B cell (primary cell): Measurements from ENCODE around the gene APLP2. TPM values are rescaled to one million over a fixed set of nuclear protein-coding genes. Genes with fewer than 3 reads are reported as not detected.

ENCODE experiments used
- ATAC-seq: fragments of 200-7000 bp; cut with Tn5 transposase; one replicate; pipeline ENCODE4 v1.10.0; 2021; ENCODE audit warnings: low read depth, mild to moderate bottlenecking, moderate number of reproducible peaks, moderate library complexity
- CTCF ChIA-PET: fragments of 350-600 bp; sonication (Branson Sonifier 250); formaldehyde crosslinking; loops from one replicate; lab custom pipeline; 2021; ENCODE audit warnings: antibody characterized with exemption, inconsistent platforms; lab: Charles Lee
- POLR2A ChIA-PET: fragments of 350-600 bp; sonication (Branson Sonifier 250); formaldehyde crosslinking; loops from one replicate; lab custom pipeline; 2021; ENCODE audit warnings: antibody characterized with exemption; lab: Charles Lee
- DNase-seq: peaks from one replicate; pipeline ENCODE4 v3.0.0; 2013
- H2AFZ ChIP-seq: 2 replicates; pipeline ENCODE4 v1.6.1; 2012; ENCODE audit warnings: mild to moderate bottlenecking, low read depth, low read length; ENCODE audit not compliant: insufficient read depth, poor library complexity, severe bottlenecking
- H3K27ac ChIP-seq, 2 donors: 1 replicate in 1 of 2; 2 replicates in 1 of 2; pipeline ENCODE4 v1.5.1; 2012 to 2013; ENCODE audit warnings: low read length in 2 of 2, mild to moderate bottlenecking in 2 of 2, moderate library complexity in 1 of 2
- H3K27me3 ChIP-seq, 4 experiments: fragments of 200-600 bp in 1 of 4; sonication (generic) in 1 of 4; replicated peaks in 1 of 4; 1 replicate in 2 of 4; 2 replicates in 2 of 4; pipeline versions ENCODE4 v1.6.1 to v1.7.0; 2013 to 2016; ENCODE audit warnings: low read length in 3 of 4, mild to moderate bottlenecking in 2 of 4, mixed read lengths in 1 of 4, moderate library complexity in 1 of 4; ENCODE audit not compliant: insufficient read depth in 4 of 4, control insufficient read depth in 3 of 4; ENCODE audit errors: control extremely low read depth in 1 of 4
- H3K36me3 ChIP-seq, 2 experiments: replicated peaks in 1 of 2; 1 replicate in 1 of 2; 2 replicates in 1 of 2; pipeline versions ENCODE4 v1.6.1 to v1.7.1; 2013; ENCODE audit warnings: low read length in 1 of 2; ENCODE audit not compliant: insufficient read depth in 2 of 2, control insufficient read depth in 1 of 2; ENCODE audit errors: control extremely low read depth in 1 of 2, extremely low read depth in 1 of 2
- H3K4me1 ChIP-seq, 2 donors: fragments of 200-600 bp in 1 of 2; sonication (generic) in 1 of 2; 1 replicate in 1 of 2; 2 replicates in 1 of 2; pipeline versions ENCODE4 v1.5.1 to v1.6.1; 2013 to 2017; ENCODE audit warnings: low read length in 2 of 2; ENCODE audit not compliant: control insufficient read depth in 2 of 2, insufficient read depth in 2 of 2
- H3K4me2 ChIP-seq: replicated peaks from 2 replicates; pipeline ENCODE3; 2012; ENCODE audit warnings: mild to moderate bottlenecking, low read depth, low read length; ENCODE audit not compliant: poor library complexity, severe bottlenecking
- H3K4me3 ChIP-seq, 5 experiments: fragments of 200-600 bp in 1 of 5; sonication (generic) in 1 of 5; 1 replicate in 3 of 5; 2 replicates in 2 of 5; pipeline versions ENCODE4 v1.5.1 to v1.7.0; 2011 to 2016; ENCODE audit warnings: low read length in 4 of 5, mild to moderate bottlenecking in 4 of 5, low read depth in 2 of 5, control low read depth in 1 of 5, moderate library complexity in 1 of 5; ENCODE audit not compliant: insufficient read depth in 1 of 5; ENCODE audit errors: control extremely low read depth in 1 of 5, extremely low read depth in 1 of 5
- H3K79me2 ChIP-seq: fragments of 200-600 bp; sonication (generic); one replicate; pipeline ENCODE4 v1.6.0; 2016; ENCODE audit warnings: low read length; ENCODE audit not compliant: control insufficient read depth, insufficient read depth
- H3K9ac ChIP-seq: fragments of 200-600 bp; sonication (generic); 2 replicates; pipeline ENCODE4 v1.6.1; 2017; ENCODE audit warnings: mild to moderate bottlenecking, low read length, moderate library complexity
- H3K9me3 ChIP-seq, 3 donors: one replicate each; pipeline versions ENCODE4 v1.6.1 to v1.7.1; 2013; ENCODE audit warnings: low read length in 2 of 3; ENCODE audit not compliant: control insufficient read depth in 2 of 3, insufficient read depth in 1 of 3; ENCODE audit errors: control extremely low read depth in 1 of 3
- H4K20me1 ChIP-seq: 2 replicates; pipeline ENCODE4 v1.6.0; 2012; ENCODE audit warnings: mild to moderate bottlenecking, low read length; ENCODE audit not compliant: insufficient read depth, control insufficient read depth, poor library complexity, severe bottlenecking
- H3K27ac Mint-ChIP-seq: one replicate; pipeline ENCODE4 v1.8.0; 2021; ENCODE audit warnings: mixed read lengths
- H3K27me3 Mint-ChIP-seq: one replicate; pipeline ENCODE4 v1.8.0; 2021; ENCODE audit warnings: mixed read lengths
- H3K4me1 Mint-ChIP-seq: one replicate; pipeline ENCODE4 v1.8.0; 2021; ENCODE audit warnings: mixed read lengths
- H3K4me3 Mint-ChIP-seq: one replicate; pipeline ENCODE4 v1.8.0; 2021; ENCODE audit warnings: mixed read lengths
- H3K9me3 Mint-ChIP-seq: one replicate; pipeline ENCODE4 v1.8.0; 2022; ENCODE audit warnings: mixed read lengths; ENCODE audit not compliant: insufficient read depth
- EZH2 ChIP-seq: IDR thresholded peaks from 2 replicates; pipeline ENCODE4 v1.6.1; 2012; ENCODE audit warnings: borderline replicate concordance, low read depth, mild to moderate bottlenecking, moderate library complexity, low read length; ENCODE audit not compliant: insufficient read depth, poor library complexity, severe bottlenecking
- WGBS: methylation state at CpG from one replicate; pipeline ENCODE4 v1.1.5; 2013; ENCODE audit warnings: missing lambda C conversion rate; ENCODE audit not compliant: insufficient coverage; 5-methylcytosine and 5-hydroxymethylcytosine counted together
- intact Hi-C: fragments of 100-400 bp; cut with micrococcal nuclease; formaldehyde crosslinking; loops from one replicate; pipeline ENCODE4 v1.10.0; 2022
- polyA plus RNA-seq: library from polyadenylated mRNA; depleted of rRNA; stranded (reverse); fragments of >200 nt; gene quantifications from 2 replicates; pipeline ENCODE4 v1.2.3, GENCODE V29; 2012
- total RNA-seq, 2 donors: library from RNA; stranded (reverse); fragments of 120-200 nt in 1 of 2; gene quantifications; 1 replicate in 1 of 2; 2 replicates in 1 of 2; pipeline versions ENCODE4 v1.2.3 to v1.2.4, GENCODE V29; 2013 to 2022
- TF ChIP-seq, protein P1 (sequence below): fragments of 200-600 bp; IDR thresholded peaks from one replicate; pipeline ENCODE4 v1.8.0; 2022; ENCODE audit warnings: antibody characterized with exemption, mild to moderate bottlenecking

The APLP2 gene
- total and polyA plus RNA-seq, 2 donors (not counting 1 experiment from before 2014, with no cell fraction given) = 84.2 to 102 TPM

- no peak for ATAC-seq
- H3K4me1 ChIP-seq = no peaks in the 10 kb centered on the region
- H3K27me3 ChIP-seq = peaks cover 0 to 22% (median 9%) of the 10 kb centered on the region in 4 experiments
- peaks cover 0 to 4% (median 2%) of the 10 kb centered on the region in 3 donors for H3K9me3 ChIP-seq
- TF ChIP-seq EZH2 = no peak
- TF ChIP-seq, protein P1, sequence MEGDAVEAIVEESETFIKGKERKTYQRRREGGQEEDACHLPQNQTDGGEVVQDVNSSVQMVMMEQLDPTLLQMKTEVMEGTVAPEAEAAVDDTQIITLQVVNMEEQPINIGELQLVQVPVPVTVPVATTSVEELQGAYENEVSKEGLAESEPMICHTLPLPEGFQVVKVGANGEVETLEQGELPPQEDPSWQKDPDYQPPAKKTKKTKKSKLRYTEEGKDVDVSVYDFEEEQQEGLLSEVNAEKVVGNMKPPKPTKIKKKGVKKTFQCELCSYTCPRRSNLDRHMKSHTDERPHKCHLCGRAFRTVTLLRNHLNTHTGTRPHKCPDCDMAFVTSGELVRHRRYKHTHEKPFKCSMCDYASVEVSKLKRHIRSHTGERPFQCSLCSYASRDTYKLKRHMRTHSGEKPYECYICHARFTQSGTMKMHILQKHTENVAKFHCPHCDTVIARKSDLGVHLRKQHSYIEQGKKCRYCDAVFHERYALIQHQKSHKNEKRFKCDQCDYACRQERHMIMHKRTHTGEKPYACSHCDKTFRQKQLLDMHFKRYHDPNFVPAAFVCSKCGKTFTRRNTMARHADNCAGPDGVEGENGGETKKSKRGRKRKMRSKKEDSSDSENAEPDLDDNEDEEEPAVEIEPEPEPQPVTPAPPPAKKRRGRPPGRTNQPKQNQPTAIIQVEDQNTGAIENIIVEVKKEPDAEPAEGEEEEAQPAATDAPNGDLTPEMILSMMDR = no peak
- no peak for DNase-seq
- intact Hi-C loops = no loop called here
- CTCF ChIA-PET = no interaction called here
- no peak overlapping the region for H3K4me2 ChIP-seq
- H2AFZ ChIP-seq = no peak overlapping the region
- Mint-ChIP-seq H3K4me1 (no peaks in the 10 kb centered on the region), H3K27me3 (peaks cover 22% of the 10 kb centered on the region), H3K4me3 (no peak overlapping the region), H3K9me3 (no peaks in the 10 kb centered on the region), H3K27ac (no peak overlapping the region)
- H3K79me2 ChIP-seq = no peaks in the 10 kb centered on the region
- H3K36me3 ChIP-seq = no peaks in the 10 kb centered on the region
- H3K27ac ChIP-seq = no peak overlapping the region
- H4K20me1 ChIP-seq = no peaks in the 10 kb centered on the region
- H3K9ac ChIP-seq = no peak overlapping the region
- POLR2A ChIA-PET = no interaction called here
- no CpG with 5 or more reads among the region's 3 CpGs for WGBS
- no peak overlapping the region for H3K4me3 ChIP-seq
Observed at GRCh38 chr11:130052567-130052966, 17.1 kb upstream of the APLP2 start.

GRCh38 chr11:130054966-130055365 is 14.7 kb upstream of the APLP2 start:
- WGBS = 100% methylated on average over 1 of the region's 2 CpGs
- H3K79me2 ChIP-seq = no peaks in the 10 kb centered on the region
- Mint-ChIP-seq H3K4me1 (no peaks in the 10 kb centered on the region), H3K4me3 (no peak overlapping the region), H3K9me3 (no peaks in the 10 kb centered on the region), H3K27me3 (peaks cover 34% of the 10 kb centered on the region), H3K27ac (no peak overlapping the region)
- H3K4me2 ChIP-seq = no peak overlapping the region
- H2AFZ ChIP-seq = no peak overlapping the region
- DNase-seq (no peak), ATAC-seq (no peak)
- CTCF ChIA-PET = interaction anchor here (0.8 kb wide), 1 partner anchor 77 kb away, joined by 3 read pairs; no protein-coding TSS in a partner anchor
- no peaks in the 10 kb centered on the region for H3K4me1 ChIP-seq
- H4K20me1 ChIP-seq = no peaks in the 10 kb centered on the region
- POLR2A ChIA-PET = no interaction called here
- no peak overlapping the region for H3K4me3 ChIP-seq
- intact Hi-C loops = no loop called here
- H3K36me3 ChIP-seq = no peaks in the 10 kb centered on the region
- no peak overlapping the region for H3K9ac ChIP-seq
- peaks cover 0 to 27% (median 16%) of the 10 kb centered on the region in 4 experiments for H3K27me3 ChIP-seq
- no peak overlapping the region for H3K27ac ChIP-seq
- TF ChIP-seq, protein P1 = no peak
- no peak for TF ChIP-seq EZH2
- H3K9me3 ChIP-seq = peaks cover 0 to 4% (median 2%) of the 10 kb centered on the region in 3 donors
